RWPE1 (cell line): ENCODE measurements around the gene BCL6B.
"Not testable (repeated sequence)": the region's sequence is repeated elsewhere in the genome, so short reads cannot be mapped to it uniquely, and the experiment has no call there.

ENCODE experiments used
- CTCF ChIA-PET: fragments of 350-600 bp; sonication (Branson Sonifier 250); formaldehyde crosslinking; extraction: SDS; loops from one replicate; lab custom pipeline; 2021; lab: Yijun Ruan, JAX
- POLR2A ChIA-PET: fragments of 400-600 bp; formaldehyde crosslinking; extraction: SDS; loops from one replicate; lab custom pipeline; 2020; ENCODE audit warnings: antibody characterized with exemption; ENCODE audit not compliant: low non-redundant PET; lab: Yijun Ruan, JAX
- DNase-seq: peaks from one replicate; pipeline ENCODE4 v3.0.0; 2012; ENCODE audit warnings: low spot score
- H3K27ac ChIP-seq: fragments of 450-650 bp; 2 replicates; pipeline ENCODE4 v1.5.1; 2017
- CTCF ChIP-seq: fragments of 450-650 bp; conservative IDR thresholded peaks from 2 replicates; pipeline ENCODE4 v1.5.1; 2017; ENCODE audit warnings: low read depth, mild to moderate bottlenecking

The BCL6B gene

GRCh38 chr17:7047566-7047965, 24.7 kb downstream of the BCL6B start:
- no peak for TF ChIP-seq CTCF
- DNase-seq, result no peak
- ChIA-PET CTCF (interaction anchor here (1.1 kb wide), 1 partner anchor 130 kb away, joined by 3 read pairs; no protein-coding TSS in a partner anchor), POLR2A (no interaction called here)
- no peak overlapping the region for H3K27ac ChIP-seq

- ChIA-PET CTCF (interaction anchor here (0.6 to 0.9 kb wide), 3 partner anchors 116 to 195 kb away, joined by 3 to 4 read pairs (median 3); no protein-coding TSS in a partner anchor), POLR2A (no interaction called here)
- no peak for DNase-seq
- no peak for TF ChIP-seq CTCF
- H3K27ac ChIP-seq, result no peak overlapping the region
Measured at GRCh38 chr17:7048968-7049367, 26.1 kb downstream of the BCL6B start.

- H3K27ac ChIP-seq, DNase-seq, POLR2A ChIA-PET: not testable (repeated sequence)
- CTCF ChIA-PET, result interaction anchor here (0.6 to 3.4 kb wide), 3 partner anchors 38 to 127 kb away, joined by 7 to 63 read pairs (median 15); partner anchors contain the start of gene RNASEK
Measured at GRCh38 chr17:7050583-7050982, 27.7 kb downstream of the BCL6B start.

- ChIA-PET CTCF (interaction anchor here (0.6 to 0.7 kb wide), 2 partner anchors 70 to 84 kb away, joined by 3 to 7 read pairs; no protein-coding TSS in a partner anchor), POLR2A (no interaction called here)
- DNase-seq, result no peak
- H3K27ac ChIP-seq, result no peak overlapping the region
- no peak for TF ChIP-seq CTCF
Measured at GRCh38 chr17:7056386-7056785, 33.5 kb downstream of the BCL6B start.

GRCh38 chr17:7058831-7059447, 36.1 kb downstream of the BCL6B start:
- no peak for DNase-seq
- POLR2A ChIA-PET, result no interaction called here
- no peak for TF ChIP-seq CTCF
- CTCF ChIA-PET, result interaction anchor here (1.1 kb wide), 1 partner anchor 39 kb away, joined by 6 read pairs; no protein-coding TSS in a partner anchor
- no peak overlapping the region for H3K27ac ChIP-seq

GRCh38 chr17:7060165-7060891, 37.5 kb downstream of the BCL6B start:
- H3K27ac ChIP-seq, result peak overlapping the region; percentile 83
- CTCF ChIA-PET, result interaction anchor here (0.6 to 1.1 kb wide), 5 partner anchors 8 to 117 kb away, joined by 3 to 6 read pairs (median 4); no protein-coding TSS in a partner anchor
- TF ChIP-seq CTCF, result no peak
- DNase-seq, result peak; percentile 90
- POLR2A ChIA-PET, result no interaction called here
